ENCODE measurements around the gene PLD1.

The PLD1 gene

GRCh38 chr3:171805687-171806086 is 4.6 kb downstream of the PLD1 start:
- DNase-seq (ENCODE audit: low read depth): no peak
- TF ChIP-seq, protein P1, sequence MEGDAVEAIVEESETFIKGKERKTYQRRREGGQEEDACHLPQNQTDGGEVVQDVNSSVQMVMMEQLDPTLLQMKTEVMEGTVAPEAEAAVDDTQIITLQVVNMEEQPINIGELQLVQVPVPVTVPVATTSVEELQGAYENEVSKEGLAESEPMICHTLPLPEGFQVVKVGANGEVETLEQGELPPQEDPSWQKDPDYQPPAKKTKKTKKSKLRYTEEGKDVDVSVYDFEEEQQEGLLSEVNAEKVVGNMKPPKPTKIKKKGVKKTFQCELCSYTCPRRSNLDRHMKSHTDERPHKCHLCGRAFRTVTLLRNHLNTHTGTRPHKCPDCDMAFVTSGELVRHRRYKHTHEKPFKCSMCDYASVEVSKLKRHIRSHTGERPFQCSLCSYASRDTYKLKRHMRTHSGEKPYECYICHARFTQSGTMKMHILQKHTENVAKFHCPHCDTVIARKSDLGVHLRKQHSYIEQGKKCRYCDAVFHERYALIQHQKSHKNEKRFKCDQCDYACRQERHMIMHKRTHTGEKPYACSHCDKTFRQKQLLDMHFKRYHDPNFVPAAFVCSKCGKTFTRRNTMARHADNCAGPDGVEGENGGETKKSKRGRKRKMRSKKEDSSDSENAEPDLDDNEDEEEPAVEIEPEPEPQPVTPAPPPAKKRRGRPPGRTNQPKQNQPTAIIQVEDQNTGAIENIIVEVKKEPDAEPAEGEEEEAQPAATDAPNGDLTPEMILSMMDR (IDR thresholded peaks at IDR 0.05; ENCODE audit: low read length, missing control alignments): no peak
- no peak overlapping the region for H3K4me3 ChIP-seq (replicated peaks; ENCODE audit: low read depth, low read length)

DNA sequence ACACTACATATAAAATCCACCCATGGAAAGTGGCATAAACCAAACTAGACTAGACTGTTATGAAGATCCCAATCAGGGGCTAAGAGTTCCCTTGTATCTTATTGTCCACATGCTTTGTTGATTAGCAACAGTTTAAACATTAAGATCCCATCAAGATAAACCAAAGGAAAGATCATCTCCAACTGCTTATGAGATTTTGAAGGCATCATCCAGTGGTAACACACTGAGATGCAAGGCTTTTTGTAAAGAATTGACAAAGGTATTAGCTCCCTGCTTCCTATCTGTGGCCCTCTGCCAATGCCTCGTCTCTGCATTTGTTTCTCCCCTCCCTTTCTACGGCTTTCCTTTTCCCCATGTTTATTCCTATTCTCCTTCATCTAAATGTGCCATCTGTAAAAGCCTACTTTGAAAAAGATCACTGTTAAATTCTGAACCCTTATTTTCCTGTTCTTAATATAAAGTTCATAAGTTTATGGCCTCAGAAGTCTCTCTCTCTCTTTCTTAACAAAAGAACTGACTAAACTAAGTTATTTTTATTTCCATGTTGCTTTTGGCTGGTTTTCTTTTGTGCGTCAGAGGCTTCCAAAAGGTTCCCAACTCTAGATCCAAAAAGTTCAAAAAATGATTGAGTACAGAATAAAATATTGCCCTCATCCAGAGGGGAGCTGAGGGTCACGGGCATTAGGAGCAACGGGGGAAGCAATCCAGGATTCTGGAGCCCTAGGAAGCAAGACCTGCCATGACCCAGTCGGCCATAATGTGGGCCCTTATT is 5.5 kb downstream of the PLD1 start:
- TF ChIP-seq, protein P1 (IDR thresholded peaks at IDR 0.05; ENCODE audit: low read length, missing control alignments): no peak
- no peak overlapping the region for H3K4me3 ChIP-seq (replicated peaks; ENCODE audit: low read depth, low read length)
- DNase-seq (ENCODE audit: low read depth): peak; percentile 77

GRCh38 chr3:171803044-171803443 is 7.2 kb downstream of the PLD1 start:
- DNase-seq (ENCODE audit: low read depth): no peak
- TF ChIP-seq, protein P1 (IDR thresholded peaks at IDR 0.05; ENCODE audit: low read length, missing control alignments): no peak
- H3K4me3 ChIP-seq (replicated peaks; ENCODE audit: low read depth, low read length): no peak overlapping the region

DNA sequence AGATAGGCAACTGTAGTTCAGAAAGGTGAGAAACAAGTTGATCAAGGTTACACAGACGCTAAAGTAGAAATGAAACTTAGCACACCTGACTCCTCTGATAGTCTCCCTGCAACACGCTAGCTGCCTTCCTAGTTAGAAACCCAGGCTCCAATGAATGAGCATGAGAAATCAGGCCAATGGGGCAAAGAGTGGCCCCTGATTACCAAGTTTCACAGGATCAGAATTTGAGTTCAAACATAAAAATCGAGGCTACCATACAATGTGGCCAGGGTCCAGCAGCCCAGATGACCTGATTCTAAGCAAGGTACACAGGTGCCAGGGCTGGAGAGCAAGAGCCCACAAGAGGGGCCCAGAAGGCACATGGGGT is 7.7 kb downstream of the PLD1 start:
- no peak overlapping the region for H3K4me3 ChIP-seq (replicated peaks; ENCODE audit: low read depth, low read length)
- no peak for DNase-seq (ENCODE audit: low read depth)
- TF ChIP-seq, protein P1 (IDR thresholded peaks at IDR 0.05; ENCODE audit: low read length, missing control alignments): no peak

GRCh38 chr3:171801738-171802589 is 8.3 kb downstream of the PLD1 start:
- DNase-seq (ENCODE audit: low read depth): peak; percentile 96
- no peak overlapping the region for H3K4me3 ChIP-seq (replicated peaks; ENCODE audit: low read depth, low read length)
- TF ChIP-seq, protein P1 (IDR thresholded peaks at IDR 0.05; ENCODE audit: low read length, missing control alignments): no peak

GRCh38 chr3:171799501-171799900 is 10.8 kb downstream of the PLD1 start:
- no peak overlapping the region for H3K4me3 ChIP-seq (replicated peaks; ENCODE audit: low read depth, low read length)
- DNase-seq (ENCODE audit: low read depth): no peak
- TF ChIP-seq, protein P1 (IDR thresholded peaks at IDR 0.05; ENCODE audit: low read length, missing control alignments): no peak

All from fibroblast of pulmonary artery (primary cell).